HL-60/S4 treated with phorbol 12-myristate 13-acetate at 8.2 ng/mL for 4 days and 3 days (cell line): Measurements from ENCODE around the gene FBXL2.
"Not testable (repeated sequence)": the region's sequence is repeated elsewhere in the genome, so short reads cannot be mapped to it uniquely, and the experiment has no call there.

ENCODE experiments used
- in situ Hi-C: fragments of 300-500 bp; cut with MboI; formaldehyde crosslinking; loops from 2 replicates; pipeline ENCODE4 v1.15.0; 2022; ENCODE audit warnings: low sequenced_read_pairs

The FBXL2 gene

DNA sequence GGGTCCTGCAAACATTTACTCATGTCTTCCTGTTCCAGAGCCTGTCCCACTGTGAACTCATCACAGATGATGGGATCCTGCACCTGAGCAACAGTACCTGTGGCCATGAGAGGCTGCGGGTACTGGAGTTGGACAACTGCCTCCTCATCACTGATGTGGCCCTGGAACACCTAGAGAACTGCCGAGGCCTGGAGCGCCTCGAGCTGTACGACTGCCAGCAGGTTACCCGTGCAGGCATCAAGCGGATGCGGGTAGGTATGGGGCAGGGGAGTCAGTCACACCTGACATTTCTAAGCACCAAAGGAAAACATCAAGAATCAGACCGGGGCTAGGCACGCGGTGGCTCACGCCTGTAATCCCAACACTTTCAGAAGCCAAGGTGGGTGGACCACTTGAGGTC, 106.7 kb downstream of the FBXL2 start:
- in situ Hi-C loops, result no loop called here

GRCh38 chr3:33385423-33385822, 108.2 kb downstream of the FBXL2 start:
- in situ Hi-C loops, result no loop called here

DNA sequence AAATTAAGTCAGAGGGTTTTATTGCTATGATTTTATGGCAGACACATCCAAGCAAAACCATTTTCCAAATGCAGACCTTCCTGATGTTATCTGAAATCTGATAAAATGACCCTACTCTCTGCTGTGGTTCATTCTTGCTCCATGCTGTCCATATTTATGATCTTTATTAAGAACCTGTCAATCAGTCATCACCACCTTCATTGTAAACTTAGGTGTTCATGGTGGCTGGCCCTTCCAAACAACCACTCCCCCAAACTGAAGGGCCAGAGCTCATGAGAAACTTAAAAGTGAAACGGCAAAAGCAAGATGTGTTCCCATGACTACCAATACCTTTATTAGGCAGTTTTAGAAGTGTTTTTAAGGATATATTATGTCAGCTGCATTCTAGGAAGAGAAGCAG, 109.4 kb downstream of the FBXL2 start:
- in situ Hi-C loops, result no loop called here

DNA sequence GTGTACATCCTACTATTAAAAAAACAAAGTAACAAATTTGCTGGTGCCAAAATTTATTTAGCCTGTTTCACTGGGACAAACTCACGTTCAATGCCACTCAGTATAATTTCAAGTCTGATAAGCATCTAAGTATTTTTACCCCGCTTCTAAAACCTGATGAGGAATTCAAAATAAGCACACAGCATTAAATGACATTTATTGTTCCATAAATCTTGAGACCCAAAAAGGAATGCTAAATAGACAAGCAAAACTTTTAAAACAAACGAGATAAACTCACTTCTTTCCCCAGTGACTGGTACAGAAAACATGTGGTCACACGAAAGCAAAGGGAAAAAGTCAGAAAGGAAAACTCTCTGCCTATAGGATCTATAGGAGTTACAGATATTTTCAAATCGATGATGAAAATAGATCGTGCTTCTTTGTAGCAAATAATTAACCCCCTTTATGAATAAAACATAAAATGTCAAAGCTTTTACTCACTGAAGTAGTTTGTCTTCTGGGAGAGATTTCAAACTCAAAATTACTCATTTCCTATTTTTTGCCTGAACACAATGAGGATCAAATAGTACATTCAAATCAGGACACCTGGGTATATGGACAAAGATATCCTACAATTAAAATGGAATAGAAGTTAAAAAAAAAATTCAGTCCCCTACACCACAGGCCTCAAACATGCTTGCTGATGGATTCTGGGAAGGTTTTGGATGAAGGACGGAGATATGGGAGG, 111.3 kb downstream of the FBXL2 start:
- in situ Hi-C loops, result no loop called here

DNA sequence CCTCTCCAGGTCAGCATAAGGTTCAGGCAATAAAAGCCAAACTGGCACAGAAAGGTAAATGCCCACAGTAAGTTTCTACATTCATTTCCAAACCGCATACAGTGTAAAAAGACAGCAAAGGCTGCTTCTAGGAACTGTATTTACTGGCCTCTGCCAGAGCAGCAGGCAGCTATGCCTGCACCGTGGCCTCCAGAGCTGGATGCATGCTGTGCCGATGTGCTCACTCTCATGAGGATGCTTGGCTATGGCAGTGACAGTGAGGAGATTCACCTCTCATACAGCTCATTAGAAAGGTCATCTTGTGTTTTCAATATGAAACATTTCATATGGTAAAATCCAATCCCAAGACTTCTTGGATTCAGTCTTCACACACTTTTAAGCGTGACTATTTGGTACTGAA, 112.7 kb downstream of the FBXL2 start:
- in situ Hi-C loops, result no loop called here

GRCh38 chr3:33391255-33391995, 114.2 kb downstream of the FBXL2 start:
- in situ Hi-C loops, result no loop called here

DNA sequence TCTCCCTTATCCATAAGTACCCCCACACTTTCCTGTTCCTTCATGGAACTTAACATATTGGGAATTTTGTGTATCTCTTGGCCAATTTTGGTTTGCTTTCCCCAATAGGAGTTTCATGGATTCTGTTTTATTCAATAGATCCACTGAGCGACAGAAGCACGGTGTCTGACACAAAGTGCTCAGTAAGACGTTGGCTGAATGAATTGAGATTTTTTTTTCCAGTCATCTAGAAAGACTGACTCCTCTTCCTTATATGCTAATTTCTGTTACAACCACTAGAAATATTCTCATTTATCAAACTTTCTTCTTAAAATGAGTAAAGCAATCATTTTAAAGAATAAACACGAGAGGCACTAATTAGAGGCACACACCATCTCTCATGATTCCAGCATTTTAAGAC, 114.9 kb downstream of the FBXL2 start:
- in situ Hi-C loops, result no loop called here

DNA sequence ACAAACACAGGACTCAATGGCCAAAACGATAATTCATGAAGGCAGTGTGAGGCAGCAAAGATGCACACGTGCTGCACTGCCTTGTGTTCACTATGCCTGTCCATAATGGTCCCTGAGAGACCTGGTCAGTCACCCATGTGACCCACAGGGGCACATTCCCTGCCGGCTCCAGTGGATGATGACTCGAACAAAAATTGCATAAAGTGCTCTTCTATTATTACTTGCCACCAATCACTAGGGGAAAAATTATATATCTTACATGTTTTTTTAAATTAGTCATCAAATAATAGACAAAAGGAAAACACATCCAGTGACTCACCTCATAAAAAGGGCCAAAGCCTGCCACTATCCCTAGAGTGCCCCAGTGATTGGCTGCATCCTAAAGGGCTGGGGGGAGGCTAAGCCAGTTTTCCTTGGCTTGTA, 115.5 kb downstream of the FBXL2 start:
- in situ Hi-C loops, result no loop called here

- in situ Hi-C loops, result no loop called here
Observed at GRCh38 chr3:33394403-33395054, 117.3 kb downstream of the FBXL2 start.

- in situ Hi-C loops, result no loop called here
Observed at GRCh38 chr3:33395900-33396299, 118.7 kb downstream of the FBXL2 start.

- in situ Hi-C loops, result no loop called here
Observed at GRCh38 chr3:33398410-33398809, 121.2 kb downstream of the FBXL2 start.

GRCh38 chr3:33401781-33402180, 124.5 kb downstream of the FBXL2 start:
- in situ Hi-C loops, result no loop called here

DNA sequence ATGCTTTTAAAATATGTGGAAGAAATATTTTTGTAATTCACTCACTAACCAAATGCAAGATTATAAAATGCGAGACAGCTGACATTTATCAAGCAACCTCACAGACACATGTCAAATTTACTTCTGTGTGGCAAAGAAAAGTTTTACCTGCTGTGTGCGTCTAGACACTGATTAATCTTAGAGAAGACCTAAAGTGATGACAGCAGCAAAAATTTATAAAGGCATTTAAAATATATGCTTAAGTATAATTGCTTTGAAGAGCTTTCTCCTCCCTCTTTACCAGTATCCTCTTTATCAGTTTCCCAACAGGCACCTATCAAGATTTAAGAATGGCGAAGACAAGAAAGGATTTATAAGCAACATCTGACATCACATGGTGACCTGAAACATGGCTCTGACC, 125.7 kb downstream of the FBXL2 start:
- in situ Hi-C loops, result no loop called here

DNA sequence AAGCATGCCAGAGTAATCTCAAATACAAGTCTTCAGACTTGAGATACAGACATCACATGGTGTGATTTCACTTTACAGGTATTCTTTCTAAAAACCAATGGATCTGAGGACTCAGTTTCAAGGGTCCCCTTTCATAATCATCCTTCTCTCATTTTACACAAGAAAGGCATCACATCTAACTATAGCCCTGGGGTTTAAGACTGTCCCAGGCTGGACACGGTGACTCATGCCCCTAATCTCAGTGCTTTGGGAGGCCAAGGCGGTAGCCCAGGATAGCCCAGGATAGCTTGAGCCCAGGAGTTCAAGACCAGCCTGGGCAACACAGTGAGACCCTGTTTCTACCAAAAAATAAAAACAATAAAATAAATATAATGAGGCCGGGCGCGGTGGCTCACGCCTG, 126.5 kb downstream of the FBXL2 start:
- in situ Hi-C loops, result no loop called here

DNA sequence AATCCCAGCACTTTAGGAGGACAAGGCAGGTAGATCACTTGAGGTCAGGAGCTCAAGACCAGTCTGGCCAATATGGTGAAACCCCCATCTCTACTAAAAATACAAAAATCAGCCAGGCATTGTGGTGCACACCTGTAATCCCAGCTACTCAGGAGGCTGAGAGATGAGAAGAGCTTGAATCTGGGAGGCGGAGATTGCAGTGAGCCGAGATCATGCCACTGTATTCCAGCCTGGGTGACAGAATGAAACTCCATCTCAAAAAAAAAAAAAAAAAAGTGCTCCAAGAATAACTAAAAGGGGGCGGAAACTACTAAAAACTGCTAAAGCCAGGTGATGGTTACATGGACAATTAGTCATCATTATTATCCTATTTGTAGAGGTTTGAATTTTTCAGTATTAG, 133.6 kb downstream of the FBXL2 start:
- in situ Hi-C loops, result not testable (repeated sequence)

- in situ Hi-C loops, result no loop called here
Observed at GRCh38 chr3:33417066-33417673, 139.9 kb downstream of the FBXL2 start.

GRCh38 chr3:33419948-33420347, 142.7 kb downstream of the FBXL2 start:
- in situ Hi-C loops, result no loop called here

GRCh38 chr3:33420966-33421365, 143.7 kb downstream of the FBXL2 start:
- in situ Hi-C loops, result no loop called here

DNA sequence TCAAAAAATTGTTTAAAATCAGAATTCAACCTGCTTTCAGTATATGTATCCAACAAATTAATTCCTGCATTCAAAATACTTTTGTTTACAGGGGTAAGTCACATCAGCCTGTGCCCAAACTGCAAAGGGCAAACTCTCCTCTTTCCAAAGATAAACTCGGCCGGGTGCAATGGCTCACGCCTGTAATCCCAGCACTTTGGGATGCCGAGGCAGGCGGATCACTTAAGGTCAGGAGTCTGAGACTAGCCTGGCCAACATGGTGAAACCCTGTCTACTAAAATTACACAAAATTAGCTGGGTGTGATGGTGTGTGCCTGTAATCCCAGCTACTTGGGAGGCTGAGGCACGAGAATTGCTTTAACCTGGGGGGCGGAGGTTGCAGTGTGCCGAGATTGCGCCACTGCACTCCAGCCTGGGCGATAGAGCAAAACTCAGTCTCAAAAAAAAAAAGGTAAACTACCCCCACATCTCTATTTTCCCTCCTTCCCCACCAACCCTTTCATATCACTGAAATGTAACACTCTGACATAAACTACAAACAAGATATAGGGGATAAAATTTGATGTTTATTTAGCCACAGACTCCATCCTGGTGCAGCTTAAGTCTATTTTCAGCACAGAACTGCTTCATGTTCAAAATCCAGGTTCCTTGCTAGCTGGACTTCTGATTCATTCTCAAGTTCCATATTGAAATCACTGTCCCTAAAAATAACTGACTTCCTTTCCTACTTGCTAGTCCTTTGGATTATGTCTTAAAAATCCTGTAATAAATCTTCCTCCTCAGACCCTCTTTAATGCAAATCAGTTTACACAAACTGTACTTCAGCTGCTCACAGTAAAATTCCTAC, 147.6 kb downstream of the FBXL2 start:
- in situ Hi-C loops, result no loop called here

DNA sequence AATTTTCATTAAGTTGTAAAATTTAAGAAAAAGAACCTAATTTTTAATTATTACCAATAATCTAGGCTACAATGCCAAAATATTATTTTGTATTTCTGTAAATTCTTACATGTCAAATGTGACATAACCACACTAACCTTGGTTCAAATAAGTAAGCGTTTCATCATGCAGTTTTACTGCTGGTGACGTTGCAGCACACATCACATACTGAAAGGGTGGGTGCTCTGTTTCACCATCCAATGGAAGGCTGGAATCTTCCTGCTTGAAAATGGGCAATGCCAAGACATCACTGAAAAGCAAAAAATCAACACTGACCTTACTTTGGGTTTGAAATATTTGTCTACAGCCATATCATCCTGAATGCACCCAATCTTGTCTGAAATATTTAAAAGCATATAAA, 148.2 kb downstream of the FBXL2 start:
- in situ Hi-C loops, result no loop called here

DNA sequence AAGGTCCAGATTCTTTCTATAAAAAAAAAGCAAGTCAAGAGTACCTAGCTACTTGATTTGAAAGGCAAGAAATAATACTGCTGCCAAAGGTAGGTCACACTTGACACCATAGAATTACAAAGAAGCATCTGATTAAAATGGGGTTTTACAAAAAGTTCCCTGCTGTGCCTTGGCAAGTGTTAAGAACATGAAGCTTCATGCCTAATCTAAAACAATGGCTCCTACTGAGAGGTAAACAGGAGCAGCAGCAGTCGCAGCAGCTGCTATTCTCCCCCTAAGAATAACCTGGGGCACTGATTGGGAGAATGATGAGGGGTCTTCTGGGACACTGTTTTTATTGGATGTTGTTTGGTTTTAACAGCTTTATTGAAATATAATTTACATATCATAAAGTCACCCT, 148.8 kb downstream of the FBXL2 start:
- in situ Hi-C loops, result no loop called here
